HG02678 (cell line): ENCODE data around the gene CBLC.
"Not testable (repeated sequence)": the region's sequence is repeated elsewhere in the genome, so short reads cannot be mapped to it uniquely, and the experiment has no call there.

Experiments
- ATAC-seq: cut with Tn5 transposase; IDR thresholded peaks from one replicate; pipeline ENCODE4 v1.9.1; 2021; ENCODE audit warnings: mild to moderate bottlenecking, moderate library complexity; ENCODE audit not compliant: unreplicated experiment

CBLC gene

GRCh38 chr19:44759083-44759804 lies 18.4 kb upstream of the CBLC start:
- ATAC-seq: no peak

GRCh38 chr19:44762038-44762437 lies 15.7 kb upstream of the CBLC start:
- no peak for ATAC-seq

- no peak for ATAC-seq
Measured at GRCh38 chr19:44765033-44765948, 12.4 kb upstream of the CBLC start.

- no peak for ATAC-seq
Measured at GRCh38 chr19:44765949-44766335, 11.7 kb upstream of the CBLC start.

- no peak for ATAC-seq
Measured at GRCh38 chr19:44767295-44768180, 10.2 kb upstream of the CBLC start.

GRCh38 chr19:44770550-44771257 lies 7.0 kb upstream of the CBLC start:
- ATAC-seq: peak; percentile 96

GRCh38 chr19:44772144-44772543 lies 5.5 kb upstream of the CBLC start:
- ATAC-seq: not testable (repeated sequence)

GRCh38 chr19:44772959-44773358 lies 4.7 kb upstream of the CBLC start:
- ATAC-seq: no peak

GRCh38 chr19:44775676-44776240 lies 1.9 kb upstream of the CBLC start:
- no peak for ATAC-seq

- ATAC-seq: no peak
Measured at GRCh38 chr19:44776402-44777096, 1.1 kb upstream of the CBLC start.

GRCh38 chr19:44779150-44779549 lies 1.5 kb downstream of the CBLC start:
- ATAC-seq: no peak

GRCh38 chr19:44781694-44782093 lies 4.0 kb downstream of the CBLC start:
- not testable (repeated sequence) for ATAC-seq

- ATAC-seq: no peak
Measured at GRCh38 chr19:44782729-44783128, 5.0 kb downstream of the CBLC start.

GRCh38 chr19:44783545-44783944 lies 5.9 kb downstream of the CBLC start:
- ATAC-seq: no peak

- no peak for ATAC-seq
Measured at GRCh38 chr19:44785271-44785670, 7.6 kb downstream of the CBLC start.

GRCh38 chr19:44785993-44786392 lies 8.3 kb downstream of the CBLC start:
- no peak for ATAC-seq

- no peak for ATAC-seq
Measured at GRCh38 chr19:44788971-44789370, 11.3 kb downstream of the CBLC start.

GRCh38 chr19:44789943-44790483 lies 12.3 kb downstream of the CBLC start:
- no peak for ATAC-seq

GRCh38 chr19:44792281-44792680 lies 14.6 kb downstream of the CBLC start:
- no peak for ATAC-seq
